SK-N-SH (cell line): ENCODE measurements around the gene GPC5. TPM values are rescaled to one million over a fixed set of nuclear protein-coding genes. Genes with fewer than 3 reads are reported as not detected.

Source experiments
- CTCF ChIA-PET: fragments of 300-600, 350-600 bp; formaldehyde crosslinking; extraction: SDS; loops from one replicate; lab custom pipeline; 2021; lab: Yijun Ruan, JAX
- POLR2A ChIA-PET: fragments of 350-600 bp; sonication (Branson Sonifier 250); formaldehyde crosslinking; extraction: SDS; loops from one replicate; lab custom pipeline; 2020; ENCODE audit warnings: antibody characterized with exemption, inconsistent platforms; lab: Yijun Ruan, JAX
- DNase-seq: peaks from one replicate; pipeline ENCODE4 v3.0.0; 2012
- H2AFZ ChIP-seq: fragments of 200-600 bp; sonication (generic); 2 replicates; pipeline ENCODE4 v1.8.1; 2016; ENCODE audit warnings: antibody characterized with exemption, mild to moderate bottlenecking, low read depth
- H3F3A ChIP-seq: fragments of 200-600 bp; sonication (generic); replicated peaks from 2 replicates; pipeline ENCODE3; 2016; ENCODE audit warnings: antibody characterized with exemption, mild to moderate bottlenecking; ENCODE audit not compliant: insufficient read depth
- H3K27ac ChIP-seq, 2 experiments: fragments of 200-500 bp in 1 of 2; fragments of 200-600 bp in 1 of 2; sonication (Bioruptor generic) in 1 of 2; sonication (generic), shearing (Covaris generic) in 1 of 2; 2 replicates each; pipeline versions ENCODE4 v1.5.1 to v1.6.1; 2014 to 2016; ENCODE audit warnings: low read depth in 2 of 2, inconsistent platforms in 1 of 2, low read length in 1 of 2, mild to moderate bottlenecking in 1 of 2, mixed read lengths in 1 of 2
- H3K27me3 ChIP-seq: fragments of 200-600 bp; sonication (generic), shearing (Covaris generic); 2 replicates; pipeline ENCODE4 v1.6.1; 2016; ENCODE audit warnings: mixed run types; ENCODE audit not compliant: insufficient read depth
- H3K36me3 ChIP-seq, 2 experiments: fragments of 200-500 bp in 1 of 2; fragments of 200-600 bp in 1 of 2; sonication (Bioruptor generic) in 1 of 2; sonication (generic) in 1 of 2; replicated peaks in 1 of 2; 2 replicates each; pipeline versions ENCODE3 to v1.5.1; 2014 to 2016; ENCODE audit warnings: low read length in 1 of 2, mild to moderate bottlenecking in 1 of 2; ENCODE audit not compliant: insufficient read depth in 2 of 2, control insufficient read depth in 1 of 2
- H3K4me1 ChIP-seq, 2 experiments: fragments of 200-500 bp in 1 of 2; fragments of 200-600 bp in 1 of 2; sonication (Bioruptor generic) in 1 of 2; sonication (generic), shearing (Covaris generic) in 1 of 2; 2 replicates each; pipeline versions ENCODE4 v1.5.1 to v1.6.1; 2014 to 2016; ENCODE audit warnings: low read depth in 1 of 2, low read length in 1 of 2, mixed run types in 1 of 2; ENCODE audit not compliant: insufficient read depth in 2 of 2, control insufficient read depth in 1 of 2
- H3K4me2 ChIP-seq: fragments of 200-600 bp; sonication (generic), shearing (Covaris generic); 2 replicates; pipeline ENCODE4 v1.6.1; 2017; ENCODE audit warnings: mixed run types
- H3K4me3 ChIP-seq, 2 experiments: fragments of 200-500 bp in 1 of 2; fragments of 200-600 bp in 1 of 2; sonication (Bioruptor generic) in 1 of 2; sonication (generic), shearing (Covaris generic) in 1 of 2; 2 replicates each; pipeline versions ENCODE4 v1.5.1 to v1.8.1; 2014 to 2016; ENCODE audit warnings: low read depth in 2 of 2, inconsistent platforms in 1 of 2, low read length in 1 of 2, mild to moderate bottlenecking in 1 of 2, mixed read lengths in 1 of 2, moderate library complexity in 1 of 2
- H3K79me2 ChIP-seq: fragments of 200-600 bp; sonication (generic); 2 replicates; pipeline ENCODE4 v1.8.1; 2017; ENCODE audit warnings: mild to moderate bottlenecking; ENCODE audit not compliant: insufficient read depth
- H3K9ac ChIP-seq: fragments of 200-600 bp; sonication (generic); 2 replicates; pipeline ENCODE4 v1.6.1; 2017; ENCODE audit warnings: mixed run types
- H3K9me2 ChIP-seq: fragments of 200-600 bp; sonication (generic); 2 replicates; pipeline ENCODE4 v1.6.1; 2017; ENCODE audit warnings: mixed run types
- H3K9me3 ChIP-seq: fragments of 200-600 bp; sonication (generic); 2 replicates; pipeline ENCODE4 v1.6.1; 2017; ENCODE audit warnings: mixed run types, mild to moderate bottlenecking, moderate library complexity
- H4K20me1 ChIP-seq: fragments of 200-600 bp; sonication (generic); 2 replicates; pipeline ENCODE4 v1.6.1; 2017; ENCODE audit warnings: mild to moderate bottlenecking, mixed run types; ENCODE audit not compliant: insufficient read depth
- CHD2 ChIP-seq: fragments of 150-350 bp; IDR thresholded peaks from 2 replicates; pipeline ENCODE4 v1.6.1; 2018; ENCODE audit warnings: low read length; ENCODE audit not compliant: partially characterized antibody
- CTCF ChIP-seq: fragments of 200-600 bp; sonication (generic); IDR thresholded peaks from 2 replicates; pipeline ENCODE4 v1.6.1; 2017; ENCODE audit warnings: antibody characterized with exemption, mild to moderate bottlenecking, moderate library complexity
- ELF1 ChIP-seq: IDR thresholded peaks from 2 replicates; pipeline ENCODE4 v1.4.0; 2012
- EZH2phosphoT487 ChIP-seq: fragments of 200-600 bp; sonication (generic); IDR thresholded peaks from 2 replicates; pipeline ENCODE4 v1.6.1; 2017; ENCODE audit warnings: low read depth, mixed run types, mild to moderate bottlenecking, antibody characterized with exemption, moderate library complexity, borderline replicate concordance
- FOSL2 ChIP-seq: IDR thresholded peaks from 2 replicates; pipeline ENCODE4 v1.4.0; 2012; ENCODE audit warnings: low read depth, mild to moderate bottlenecking, moderate library complexity, borderline replicate concordance
- FOXM1 ChIP-seq: IDR thresholded peaks from 2 replicates; pipeline ENCODE4 v1.4.0; 2012; ENCODE audit warnings: low read depth, mild to moderate bottlenecking
- GABPA ChIP-seq: IDR thresholded peaks from 2 replicates; pipeline ENCODE4 v1.4.0; 2012; ENCODE audit warnings: low read depth, mild to moderate bottlenecking
- IRF3 ChIP-seq: fragments of 150-350 bp; IDR thresholded peaks from 2 replicates; pipeline ENCODE4 v1.6.1; 2016; ENCODE audit warnings: mild to moderate bottlenecking, low read depth, low read length
- JUND ChIP-seq: IDR thresholded peaks from 2 replicates; pipeline ENCODE4 v1.4.0; 2012
- MEF2A ChIP-seq: IDR thresholded peaks from 2 replicates; pipeline ENCODE4 v1.4.0; 2012; ENCODE audit warnings: low read depth, borderline replicate concordance
- RCOR1 ChIP-seq: fragments of 150-350 bp; IDR thresholded peaks from 2 replicates; pipeline ENCODE4 v1.6.1; 2017; ENCODE audit warnings: antibody characterized with exemption, low read length
- RFX5 ChIP-seq: IDR thresholded peaks from 2 replicates; pipeline ENCODE4 v1.6.1; 2012; ENCODE audit warnings: mild to moderate bottlenecking, improper control_type of control experiment, low read length
- RXRA ChIP-seq: IDR thresholded peaks from 2 replicates; pipeline ENCODE4 v1.4.0; 2012; ENCODE audit warnings: low read depth, mild to moderate bottlenecking, borderline replicate concordance
- SIN3A ChIP-seq: IDR thresholded peaks from 2 replicates; pipeline ENCODE4 v1.6.1; 2012; ENCODE audit warnings: low read depth, mild to moderate bottlenecking, low read length, moderate library complexity, borderline replicate concordance
- SMC3 ChIP-seq: IDR thresholded peaks from 2 replicates; pipeline ENCODE4 v1.6.1; 2012; ENCODE audit warnings: low read depth, low read length, improper control_type of control experiment
- TAF1 ChIP-seq: IDR thresholded peaks from 2 replicates; pipeline ENCODE4 v1.6.1; 2012; ENCODE audit warnings: low read depth, mild to moderate bottlenecking, low read length, moderate library complexity, borderline replicate concordance
- TCF12 ChIP-seq: IDR thresholded peaks from 2 replicates; pipeline ENCODE4 v1.4.0; 2012
- TEAD4 ChIP-seq: IDR thresholded peaks from 2 replicates; pipeline ENCODE4 v1.4.0; 2012; ENCODE audit warnings: mild to moderate bottlenecking, borderline replicate concordance; ENCODE audit not compliant: insufficient read depth
- YY1 ChIP-seq: IDR thresholded peaks from 2 replicates; pipeline ENCODE4 v1.4.0; 2012; ENCODE audit warnings: low read depth, mild to moderate bottlenecking
- WGBS: methylation state at CpG from one replicate; pipeline ENCODE4 v1.1.6; 2017; ENCODE audit warnings: low lambda C conversion rate; 5-methylcytosine and 5-hydroxymethylcytosine counted together
- polyA plus RNA-seq, 3 experiments: library from polyadenylated mRNA; depleted of rRNA; stranded (reverse); fragments of >200 nt; gene quantifications; 2 replicates each; pipeline ENCODE4 v1.2.3, GENCODE V29; 2012
- TF ChIP-seq, protein P1 (sequence below): IDR thresholded peaks from 2 replicates; pipeline ENCODE4; 2012
- TF ChIP-seq, protein P2 (sequence below): fragments of 150-350 bp; IDR thresholded peaks from 2 replicates; pipeline ENCODE4 v1.6.1; 2017; ENCODE audit warnings: antibody characterized with exemption, low read length, low read depth, borderline replicate concordance
- TF ChIP-seq, protein P3 (sequence below): IDR thresholded peaks from 2 replicates; pipeline ENCODE4 v1.4.0; 2012; ENCODE audit warnings: low read depth

Gene GPC5
- polyA plus RNA-seq, 1 of the 3 experiments (the other 2 are of a cell fraction): 0.03 TPM

GRCh38 chr13:92017737-92018136, 619.3 kb downstream of the GPC5 start:
- Histone ChIP-seq H3K4me3 (no peak overlapping the region), H3K9ac (no peak overlapping the region), H3K36me3 (no peaks in the 10 kb centered on the region), H3K79me2 (no peaks in the 10 kb centered on the region), H3K9me2 (no peaks in the 10 kb centered on the region), H3K27ac (no peak overlapping the region), H2AFZ (no peak overlapping the region), H3F3A (no peaks in the 10 kb centered on the region), H3K9me3 (no peaks in the 10 kb centered on the region), H4K20me1 (no peaks in the 10 kb centered on the region)
- POLR2A ChIA-PET: no interaction called here
- WGBS: 79% methylated on average over 13 of the region's 13 CpGs
- no peak for DNase-seq
- TF ChIP-seq SIN3A: no peak
- TF ChIP-seq, protein P1, sequence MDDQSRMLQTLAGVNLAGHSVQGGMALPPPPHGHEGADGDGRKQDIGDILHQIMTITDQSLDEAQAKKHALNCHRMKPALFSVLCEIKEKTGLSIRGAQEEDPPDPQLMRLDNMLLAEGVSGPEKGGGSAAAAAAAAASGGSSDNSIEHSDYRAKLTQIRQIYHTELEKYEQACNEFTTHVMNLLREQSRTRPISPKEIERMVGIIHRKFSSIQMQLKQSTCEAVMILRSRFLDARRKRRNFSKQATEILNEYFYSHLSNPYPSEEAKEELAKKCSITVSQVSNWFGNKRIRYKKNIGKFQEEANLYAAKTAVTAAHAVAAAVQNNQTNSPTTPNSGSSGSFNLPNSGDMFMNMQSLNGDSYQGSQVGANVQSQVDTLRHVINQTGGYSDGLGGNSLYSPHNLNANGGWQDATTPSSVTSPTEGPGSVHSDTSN: no peak
- no peak for TF ChIP-seq FOSL2
- TF ChIP-seq SMC3: no peak
- no peak for TF ChIP-seq ELF1
- TF ChIP-seq CTCF: no peak
- TF ChIP-seq, protein P2, sequence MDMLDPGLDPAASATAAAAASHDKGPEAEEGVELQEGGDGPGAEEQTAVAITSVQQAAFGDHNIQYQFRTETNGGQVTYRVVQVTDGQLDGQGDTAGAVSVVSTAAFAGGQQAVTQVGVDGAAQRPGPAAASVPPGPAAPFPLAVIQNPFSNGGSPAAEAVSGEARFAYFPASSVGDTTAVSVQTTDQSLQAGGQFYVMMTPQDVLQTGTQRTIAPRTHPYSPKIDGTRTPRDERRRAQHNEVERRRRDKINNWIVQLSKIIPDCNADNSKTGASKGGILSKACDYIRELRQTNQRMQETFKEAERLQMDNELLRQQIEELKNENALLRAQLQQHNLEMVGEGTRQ: no peak
- no peak for TF ChIP-seq GABPA
- no peak for TF ChIP-seq YY1
- no peak for TF ChIP-seq RXRA
- no peak for TF ChIP-seq RCOR1
- TF ChIP-seq TCF12: no peak
- no peak for TF ChIP-seq JUND
- no peak for TF ChIP-seq TEAD4
- no peak for TF ChIP-seq TAF1
- no peak for TF ChIP-seq CHD2
- TF ChIP-seq, all 33 proteins: peak for 0
- Histone ChIP-seq H3K27me3 (no peaks in the 10 kb centered on the region), H3K4me2 (no peak overlapping the region), H3K4me1 (no peaks in the 10 kb centered on the region)
- CTCF ChIA-PET: no interaction called here

DNA sequence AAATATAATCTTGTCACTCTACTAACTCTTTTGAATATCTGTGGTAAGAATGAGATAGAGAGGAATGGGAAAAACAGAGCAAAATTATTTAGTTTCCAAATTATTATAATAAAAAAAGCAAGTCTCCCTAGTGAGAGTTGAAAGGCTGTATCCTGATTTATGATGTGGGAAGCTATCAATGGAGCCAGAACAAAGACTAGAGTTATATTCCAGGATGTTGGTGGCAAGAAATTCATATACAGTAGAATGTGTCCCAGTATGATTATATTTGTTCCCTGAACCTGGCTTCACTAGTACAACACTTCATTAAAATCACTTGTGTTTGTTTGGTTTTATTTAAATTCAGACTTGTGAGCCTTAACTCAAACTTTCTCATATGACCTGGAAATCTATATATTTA, 630.3 kb downstream of the GPC5 start:
- H3K4me3 ChIP-seq: no peak overlapping the region
- H3K27ac ChIP-seq: no peak overlapping the region
- no peaks in the 10 kb centered on the region for H3K9me3 ChIP-seq
- ChIA-PET CTCF (no interaction called here), POLR2A (no interaction called here)
- H3K9ac ChIP-seq: no peak overlapping the region
- no peak overlapping the region for H2AFZ ChIP-seq
- DNase-seq: no peak
- H3K4me1 ChIP-seq: no peaks in the 10 kb centered on the region
- no peaks in the 10 kb centered on the region for H3K9me2 ChIP-seq
- H3K27me3 ChIP-seq: no peaks in the 10 kb centered on the region
- no peaks in the 10 kb centered on the region for H3K79me2 ChIP-seq
- TF ChIP-seq, protein P3, sequence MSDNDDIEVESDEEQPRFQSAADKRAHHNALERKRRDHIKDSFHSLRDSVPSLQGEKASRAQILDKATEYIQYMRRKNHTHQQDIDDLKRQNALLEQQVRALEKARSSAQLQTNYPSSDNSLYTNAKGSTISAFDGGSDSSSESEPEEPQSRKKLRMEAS: no peak
- TF ChIP-seq MEF2A (no peak), TEAD4 (no peak), CHD2 (no peak), IRF3 (no peak), RFX5 (no peak), GABPA (no peak), TAF1 (no peak), EZH2phosphoT487 (no peak), SIN3A (no peak), JUND (no peak), FOXM1 (no peak), FOSL2 (no peak)
- TF ChIP-seq, all 33 proteins: peak for 0
- Histone ChIP-seq H3F3A (no peaks in the 10 kb centered on the region), H3K4me2 (no peak overlapping the region), H3K36me3 (no peaks in the 10 kb centered on the region), H4K20me1 (no peaks in the 10 kb centered on the region)
